GM10266 (cell line): ENCODE data around the gene PLCL2.

Experiments used
- DNase-seq: peaks from one replicate; pipeline ENCODE4 v3.0.0; 2012; ENCODE audit errors: extremely low spot score
- CTCF ChIP-seq: IDR thresholded peaks from 2 replicates; pipeline ENCODE4 v1.5.1; 2012; ENCODE audit warnings: mild to moderate bottlenecking, low read depth; ENCODE audit not compliant: control insufficient read depth, insufficient read depth; ENCODE audit errors: missing control alignments

PLCL2 gene

GRCh38 chr3:16992198-16992597 is 107.4 kb downstream of the PLCL2 start:
- no peak for TF ChIP-seq CTCF
- DNase-seq = no peak

GRCh38 chr3:16993227-16993626 is 108.5 kb downstream of the PLCL2 start:
- no peak for DNase-seq
- no peak for TF ChIP-seq CTCF

- no peak for DNase-seq
- no peak for TF ChIP-seq CTCF
These were observed 110.2 kb downstream of the PLCL2 start for GRCh38 chr3:16994854-16995525.

- no peak for DNase-seq
- TF ChIP-seq CTCF = no peak
These were observed 110.8 kb downstream of the PLCL2 start for GRCh38 chr3:16995601-16996000.

- no peak for TF ChIP-seq CTCF
- no peak for DNase-seq
These were observed 113.6 kb downstream of the PLCL2 start for GRCh38 chr3:16998236-16998923.

GRCh38 chr3:16999161-16999560 is 114.4 kb downstream of the PLCL2 start:
- DNase-seq = no peak
- TF ChIP-seq CTCF = no peak

- TF ChIP-seq CTCF = no peak
- no peak for DNase-seq
These were observed 115.1 kb downstream of the PLCL2 start for GRCh38 chr3:16999871-17000270.
